Peyer's patch (tissue), 4 donors: ENCODE data around the gene MAP9. TPM values are rescaled to one million over a fixed set of nuclear protein-coding genes. Genes with fewer than 3 reads are reported as not detected.
"Not testable (repeated sequence)": the region's sequence is repeated elsewhere in the genome, so short reads cannot be mapped to it uniquely, and the experiment has no call there.

Experiments used
- DNase-seq, 3 donors: peaks; one replicate each; pipeline ENCODE4 v3.0.0-alpha.2; 2017 to 2019
- H3K27ac ChIP-seq, 4 donors: fragments of 200-600 bp; sonication (generic); one replicate each; pipeline ENCODE4 v1.5.1; 2016 to 2019
- H3K27me3 ChIP-seq, 2 donors: fragments of 200-600 bp; sonication (generic); one replicate each; pipeline ENCODE4 v1.5.1; 2019
- H3K36me3 ChIP-seq, 3 donors: fragments of 200-600 bp; sonication (generic); one replicate each; pipeline ENCODE4 v1.5.1; 2016 to 2019
- H3K4me1 ChIP-seq, 4 donors: fragments of 200-600 bp; sonication (generic); one replicate each; pipeline ENCODE4 v1.5.1; 2016 to 2019
- H3K4me3 ChIP-seq, 4 donors: fragments of 200-600 bp; sonication (generic); 1 replicate in 3 of 4; 2 replicates in 1 of 4; pipeline ENCODE4 v1.5.1; 2016 to 2019; ENCODE audit warnings: mild to moderate bottlenecking in 1 of 4
- H3K9me3 ChIP-seq, 4 donors: fragments of 200-600 bp; sonication (generic); one replicate each; pipeline ENCODE4 v1.5.1; 2016 to 2019; ENCODE audit warnings: mild to moderate bottlenecking in 1 of 4
- CTCF ChIP-seq, 6 experiments: fragments of 450-650 bp in 4 of 6; fragments of 200-600 bp in 2 of 6; sonication (generic) in 1 of 6; IDR thresholded peaks; one replicate each; pipeline ENCODE4 v1.5.1; 2017 to 2019; ENCODE audit warnings: antibody characterized with exemption in 6 of 6, mild to moderate bottlenecking in 3 of 6, moderate library complexity in 1 of 6
- POLR2A ChIP-seq, 2 donors: fragments of 450-650 bp; IDR thresholded peaks; one replicate each; pipeline ENCODE4 v1.5.1; 2017; ENCODE audit warnings: antibody characterized with exemption in 2 of 2, mild to moderate bottlenecking in 2 of 2, moderate library complexity in 2 of 2
- total RNA-seq, 4 donors: library from RNA; depleted of rRNA; stranded (reverse); fragments of >200 nt; gene quantifications; one replicate each; pipeline ENCODE4 v1.1.0, GENCODE V29; 2016

The MAP9 gene
- total RNA-seq, 4 donors from 2014 or later = 0.18 to 5.0 (median 2.1) TPM

- TF ChIP-seq POLR2A (IDR thresholded peaks at IDR 0.05) (no peak), CTCF (IDR thresholded peaks at IDR 0.05) (no peak)
- Histone ChIP-seq H3K4me1 (no peaks in the 10 kb centered on the region), H3K27ac (no peak overlapping the region), H3K9me3 (no peaks in the 10 kb centered on the region), H3K27me3 (no peaks in the 10 kb centered on the region), H3K36me3 (no peaks in the 10 kb centered on the region), H3K4me3 (no peak overlapping the region)
- DNase-seq = no peak
Measured at GRCh38 chr4:155322782-155323181, 54.0 kb downstream of the MAP9 start.

GRCh38 chr4:155321006-155321405 is 55.8 kb downstream of the MAP9 start:
- Histone ChIP-seq H3K9me3 (no peaks in the 10 kb centered on the region), H3K27me3 (no peaks in the 10 kb centered on the region), H3K4me1 (no peaks in the 10 kb centered on the region), H3K27ac (no peak overlapping the region), H3K4me3 (no peak overlapping the region), H3K36me3 (no peaks in the 10 kb centered on the region)
- TF ChIP-seq CTCF (IDR thresholded peaks at IDR 0.05) = no peak
- no peak for TF ChIP-seq POLR2A (IDR thresholded peaks at IDR 0.05)
- DNase-seq = no peak

GRCh38 chr4:155319516-155319915 is 57.2 kb downstream of the MAP9 start:
- no peak for DNase-seq
- TF ChIP-seq CTCF (IDR thresholded peaks at IDR 0.05) (no peak), POLR2A (IDR thresholded peaks at IDR 0.05) (no peak)
- Histone ChIP-seq H3K4me3 (no peak overlapping the region), H3K9me3 (no peaks in the 10 kb centered on the region), H3K36me3 (no peaks in the 10 kb centered on the region), H3K4me1 (no peaks in the 10 kb centered on the region), H3K27me3 (no peaks in the 10 kb centered on the region), H3K27ac (no peak overlapping the region)

- H3K4me1 ChIP-seq, DNase-seq, H3K27me3 ChIP-seq, H3K36me3 ChIP-seq, H3K4me3 ChIP-seq, H3K27ac ChIP-seq, H3K9me3 ChIP-seq: not testable (repeated sequence)
Measured at GRCh38 chr4:155312027-155312426, 64.7 kb downstream of the MAP9 start.

- Histone ChIP-seq H3K9me3 (no peaks in the 10 kb centered on the region), H3K4me1 (no peaks in the 10 kb centered on the region), H3K27me3 (no peaks in the 10 kb centered on the region), H3K4me3 (no peak overlapping the region), H3K36me3 (no peaks in the 10 kb centered on the region), H3K27ac (no peak overlapping the region)
- TF ChIP-seq CTCF (IDR thresholded peaks at IDR 0.05) (no peak), POLR2A (IDR thresholded peaks at IDR 0.05) (no peak)
- DNase-seq = no peak
Measured at GRCh38 chr4:155307731-155308277, 69.0 kb downstream of the MAP9 start.

- Histone ChIP-seq H3K4me3 (no peak overlapping the region), H3K4me1 (no peaks in the 10 kb centered on the region), H3K9me3 (no peaks in the 10 kb centered on the region), H3K27ac (no peak overlapping the region), H3K36me3 (no peaks in the 10 kb centered on the region), H3K27me3 (no peaks in the 10 kb centered on the region)
- no peak for DNase-seq
- TF ChIP-seq POLR2A (IDR thresholded peaks at IDR 0.05) (no peak), CTCF (IDR thresholded peaks at IDR 0.05) (no peak)
Measured at GRCh38 chr4:155305619-155306018, 71.1 kb downstream of the MAP9 start.
